Gastrocnemius medialis (tissue), 4 donors: ENCODE measurements around the gene WDR64. TPM values are rescaled to one million over a fixed set of nuclear protein-coding genes. Genes with fewer than 3 reads are reported as not detected.

ENCODE experiments used
- ATAC-seq, 2 donors: fragments of 150-250 bp; one replicate each; pipeline ENCODE4 v1.9.1; 2016
- DNase-seq, 2 donors: peaks; one replicate each; pipeline ENCODE4 v3.0.0-alpha.2; 2019
- H3K27ac ChIP-seq, 4 donors: fragments of 200-600 bp; sonication (generic); 1 replicate in 1 of 4; 2 replicates in 3 of 4; pipeline ENCODE4 v1.5.1; 2016 to 2018; ENCODE audit warnings: mild to moderate bottlenecking in 2 of 4, moderate library complexity in 1 of 4
- H3K27me3 ChIP-seq, 3 donors: fragments of 200-600 bp; sonication (generic) in 2 of 3; 1 replicate in 1 of 3; 2 replicates in 2 of 3; pipeline versions ENCODE4 v1.5.1 to v1.6.0; 2016 to 2019; ENCODE audit warnings: mild to moderate bottlenecking in 1 of 3, moderate library complexity in 1 of 3
- H3K36me3 ChIP-seq, 2 donors: fragments of 200-600 bp; sonication (generic) in 1 of 2; one replicate each; pipeline ENCODE4 v1.5.1; 2017 to 2018
- H3K4me1 ChIP-seq, 2 donors: fragments of 200-600 bp; sonication (generic) in 1 of 2; one replicate each; pipeline ENCODE4 v1.5.1; 2016 to 2017; ENCODE audit warnings: mild to moderate bottlenecking in 2 of 2
- H3K4me3 ChIP-seq, 4 donors: fragments of 200-600 bp; sonication (generic) in 3 of 4; 1 replicate in 1 of 4; 2 replicates in 3 of 4; pipeline ENCODE4 v1.5.1; 2016 to 2019; ENCODE audit warnings: mild to moderate bottlenecking in 2 of 4
- H3K9me3 ChIP-seq, 3 donors: fragments of 200-600 bp; sonication (generic) in 2 of 3; 1 replicate in 1 of 3; 2 replicates in 2 of 3; pipeline ENCODE4 v1.5.1; 2016 to 2019
- CTCF ChIP-seq, 5 experiments: fragments of 450-650 bp in 3 of 5; fragments of 200-600 bp in 2 of 5; sonication (generic) in 2 of 5; IDR thresholded peaks in 4 of 5; conservative IDR thresholded peaks in 1 of 5; 1 replicate in 4 of 5; 2 replicates in 1 of 5; pipeline ENCODE4 v1.5.1; 2016 to 2019; ENCODE audit warnings: antibody characterized with exemption in 5 of 5, mild to moderate bottlenecking in 3 of 5, moderate library complexity in 3 of 5
- POLR2A ChIP-seq, 2 donors: fragments of 450-650 bp; IDR thresholded peaks; one replicate each; pipeline ENCODE4 v1.6.1; 2017; ENCODE audit warnings: antibody characterized with exemption in 2 of 2, mild to moderate bottlenecking in 2 of 2, moderate library complexity in 2 of 2
- in situ Hi-C, 4 donors: fragments of 200-750 bp; cut with MboI; loops; one replicate each; pipeline versions ENCODE4 v1.15.0 to v1.8.0; 2017; ENCODE audit warnings: low sequenced_read_pairs in 4 of 4
- intact Hi-C: fragments of 100-400 bp; cut with DNase I; formaldehyde crosslinking; loops from one replicate; pipeline ENCODE4 v1.15.1; 2023; ENCODE audit warnings: low total_unique reads
- total RNA-seq, 4 donors: library from RNA; depleted of rRNA; stranded (reverse); fragments of >200 nt; gene quantifications; one replicate each; pipeline versions ENCODE4 v1.1.0 to v1.2.3, GENCODE V29; 2016

The WDR64 gene
- total RNA-seq, 4 donors from 2014 or later, result 0.22 TPM; not detected in 3

GRCh38 chr1:241837416-241837815 is 185.3 kb downstream of the WDR64 start:
- ATAC-seq, result no peak
- in situ Hi-C loops, result loop anchor here (25.0 kb wide), 3 partner anchors 200 to 300 kb away; partner anchors contain the start of genes CHML (in 2 of the 4), OPN3 (in 2 of the 4) and KMO (in 1 of the 4)
- intact Hi-C loops, result no loop called here
- TF ChIP-seq CTCF (IDR thresholded peaks at IDR 0.05 in 4 of 5, conservative IDR thresholded peaks at IDR 0.05 in 1 of 5) (no peak), POLR2A (IDR thresholded peaks at IDR 0.05) (no peak)
- no peak overlapping the region for H3K27ac ChIP-seq
- H3K4me3 ChIP-seq, result no peak overlapping the region
- H3K9me3 ChIP-seq, result no peaks in the 10 kb centered on the region
- H3K27me3 ChIP-seq, result no peaks in the 10 kb centered on the region
- H3K36me3 ChIP-seq, result no peaks in the 10 kb centered on the region
- H3K4me1 ChIP-seq, result no peaks in the 10 kb centered on the region
- no peak for DNase-seq

GRCh38 chr1:241837901-241838300 is 185.8 kb downstream of the WDR64 start:
- Histone ChIP-seq H3K4me3 (no peak overlapping the region), H3K27me3 (no peaks in the 10 kb centered on the region), H3K36me3 (no peaks in the 10 kb centered on the region), H3K4me1 (no peaks in the 10 kb centered on the region), H3K9me3 (no peaks in the 10 kb centered on the region), H3K27ac (no peak overlapping the region)
- in situ Hi-C loops (loop anchor here (25.0 kb wide), 3 partner anchors 201 to 301 kb away; partner anchors contain the start of genes CHML (in 2 of the 4), OPN3 (in 2 of the 4) and KMO (in 1 of the 4)), intact Hi-C loops (no loop called here)
- DNase-seq (no peak), ATAC-seq (no peak)
- TF ChIP-seq CTCF (IDR thresholded peaks at IDR 0.05 in 4 of 5, conservative IDR thresholded peaks at IDR 0.05 in 1 of 5) (no peak), POLR2A (IDR thresholded peaks at IDR 0.05) (no peak)

- Histone ChIP-seq H3K36me3 (no peaks in the 10 kb centered on the region), H3K27me3 (no peaks in the 10 kb centered on the region), H3K4me3 (no peak overlapping the region), H3K27ac (no peak overlapping the region), H3K4me1 (no peaks in the 10 kb centered on the region), H3K9me3 (no peaks in the 10 kb centered on the region)
- DNase-seq (no peak), ATAC-seq (no peak)
- TF ChIP-seq CTCF (IDR thresholded peaks at IDR 0.05 in 4 of 5, conservative IDR thresholded peaks at IDR 0.05 in 1 of 5) (no peak), POLR2A (IDR thresholded peaks at IDR 0.05) (no peak)
- intact Hi-C loops (no loop called here), in situ Hi-C loops (loop anchor here (25.0 kb wide), 3 partner anchors 202 to 302 kb away; partner anchors contain the start of genes CHML (in 2 of the 4), OPN3 (in 2 of the 4) and KMO (in 1 of the 4))
These were observed 186.8 kb downstream of the WDR64 start for GRCh38 chr1:241838897-241839296.

GRCh38 chr1:241839369-241839979 is 187.4 kb downstream of the WDR64 start:
- Histone ChIP-seq H3K9me3 (no peaks in the 10 kb centered on the region), H3K36me3 (no peaks in the 10 kb centered on the region), H3K4me1 (no peaks in the 10 kb centered on the region), H3K4me3 (no peak overlapping the region), H3K27me3 (no peaks in the 10 kb centered on the region), H3K27ac (no peak overlapping the region)
- intact Hi-C loops, result no loop called here
- DNase-seq (no peak), ATAC-seq (no peak)
- in situ Hi-C loops, result loop anchor here (25.0 kb wide), 3 partner anchors 202 to 302 kb away; partner anchors contain the start of genes CHML (in 2 of the 4), OPN3 (in 2 of the 4) and KMO (in 1 of the 4)
- TF ChIP-seq POLR2A (IDR thresholded peaks at IDR 0.05), result no peak
- TF ChIP-seq CTCF (IDR thresholded peaks at IDR 0.05 in 4 of 5, conservative IDR thresholded peaks at IDR 0.05 in 1 of 5), result no peak
